ENCODE measurements around the gene PDE2A. TPM values are rescaled to one million over a fixed set of nuclear protein-coding genes. Genes with fewer than 3 reads are reported as not detected.

The PDE2A gene
- total and polyA plus RNA-seq, 2 of the 4 experiments (the other 2 are of a cell fraction): 0.02 TPM; not detected in 1

GRCh38 chr11:72594493-72595291, 79.5 kb downstream of the PDE2A start:
- no peak overlapping the region for H3K23ac ChIP-seq (ENCODE audit: low read depth, low read length)
- H2BK5ac ChIP-seq (ENCODE audit: low read depth, low read length, poor library complexity, severe bottlenecking): no peak overlapping the region
- H2AK9ac ChIP-seq (replicated peaks; ENCODE audit: low read depth, low read length, poor library complexity): no peak overlapping the region
- no peak overlapping the region for H2BK20ac ChIP-seq (ENCODE audit: low read depth, low read length)
- POLR2A ChIA-PET (ENCODE audit: unreplicated experiment): no interaction called here
- TF ChIP-seq USF2 (IDR thresholded peaks at IDR 0.05; ENCODE audit: low read depth, low read length) (no peak), RFX5 (IDR thresholded peaks at IDR 0.05; ENCODE audit: low read depth, low read length) (no peak)
- 0 out of 2 replicates have a peak, but pooled peaks cover 7% of the 10 kb centered on the region for H4K20me1 ChIP-seq (ENCODE audit: insufficient read depth, low read length)
- ATAC-seq (ENCODE audit: low read depth): no peak
- H2AFZ ChIP-seq (replicated peaks; ENCODE audit: low read length, poor library complexity): no peak overlapping the region
- H3K4me3 ChIP-seq (ENCODE audit: insufficient read depth, low read depth, low read length): no peak overlapping the region
- H3K18ac ChIP-seq (ENCODE audit: low read depth, low read length): no peak overlapping the region
- no peaks in the 10 kb centered on the region for H3K79me1 ChIP-seq (ENCODE audit: low read depth in 1 of 2, low read length in 2 of 2)
- H3K27ac ChIP-seq (ENCODE audit: insufficient read depth, low read length): no peak overlapping the region
- no peak for DNase-seq
- no peak overlapping the region for H3K4ac ChIP-seq (ENCODE audit: low read depth, low read length)
- WGBS, 2 experiments (ENCODE audit: extremely low coverage in 2 of 2, insufficient read length in 1 of 2): 30% methylated on average over 2 of the region's 8 CpGs; no CpG with 5 or more reads in 1 of the 2 experiments
- dilution Hi-C loops (cut with HindIII; ENCODE audit: low sequenced_read_pairs, unreplicated experiment) (no loop called here), intact Hi-C loops (cut with micrococcal nuclease) (no loop called here), in situ Hi-C loops (cut with MboI; ENCODE audit: low sequenced_read_pairs) (no loop called here)
- H3K4me2 ChIP-seq (ENCODE audit: low read depth, low read length): no peak overlapping the region
- no peak overlapping the region for H3K56ac ChIP-seq (ENCODE audit: extremely low read depth, insufficient read depth, low read length)
- H3K27me3 ChIP-seq (ENCODE audit: control insufficient read depth, insufficient read depth, low read length): peaks cover 93% of the 10 kb centered on the region
- H3K14ac ChIP-seq (replicated peaks; ENCODE audit: low read depth, low read length): no peak overlapping the region
- no TSS peak for BruUV-seq (replicated peaks)
- no peak overlapping the region for H4K91ac ChIP-seq (ENCODE audit: insufficient read depth, low read depth, low read length)
- H3K36me3 ChIP-seq (ENCODE audit: control insufficient read depth, insufficient read depth, low read length): no peaks in the 10 kb centered on the region
- no peak overlapping the region for H2AK5ac ChIP-seq (ENCODE audit: low read depth, low read length)
- no peak overlapping the region for H4K5ac ChIP-seq (ENCODE audit: low read depth, low read length)
- H3K9me1 ChIP-seq (ENCODE audit: insufficient read depth, low read length): no peaks in the 10 kb centered on the region
- no peak overlapping the region for H2BK15ac ChIP-seq (ENCODE audit: low read depth, low read length)
- CTCF ChIA-PET: no interaction called here
- H2BK120ac ChIP-seq (ENCODE audit: low read depth, low read length): no peak overlapping the region
- H3K4me1 ChIP-seq (ENCODE audit: control insufficient read depth, insufficient read depth, low read length): no peaks in the 10 kb centered on the region
- no peak overlapping the region for H3K9ac ChIP-seq (ENCODE audit: low read depth, low read length)
- no peak overlapping the region for H4K8ac ChIP-seq (ENCODE audit: low read depth in 2 of 2, low read length in 2 of 2)
- no peaks in the 10 kb centered on the region for H3K9me3 ChIP-seq (ENCODE audit: control insufficient read depth, insufficient read depth, low read length)

Data from IMR-90 (cell line).